Effector memory CD8-positive, alpha-beta T cell (primary cell): ENCODE results near the gene KCNMA1.
A peak's percentile ranks its signal among the peaks of the same experiment; 100 is the strongest.

ENCODE experiments used
- ATAC-seq: fragments of 150-1000 bp; cut with Tn5 transposase; replicated peaks from 2 replicates; pipeline ENCODE4 v1.10.0; 2021; ENCODE audit warnings: mild to moderate bottlenecking, moderate library complexity
- DNase-seq, 3 experiments: peaks; one replicate each; pipeline ENCODE4 v3.0.0; 2021
- H3K27ac Mint-ChIP-seq, 2 donors: one replicate each; pipeline ENCODE4 v1.8.0; 2022; ENCODE audit warnings: mild to moderate bottlenecking in 2 of 2, mixed read lengths in 2 of 2, moderate library complexity in 2 of 2
- H3K27me3 Mint-ChIP-seq, 2 donors: one replicate each; pipeline ENCODE4 v1.8.0; 2022; ENCODE audit warnings: mixed read lengths in 2 of 2
- H3K36me3 Mint-ChIP-seq: one replicate; pipeline ENCODE4 v1.8.0; 2022; ENCODE audit warnings: mild to moderate bottlenecking, moderate library complexity, mixed read lengths; ENCODE audit not compliant: insufficient read depth
- H3K4me1 Mint-ChIP-seq, 2 donors: one replicate each; pipeline ENCODE4 v1.8.0; 2022; ENCODE audit warnings: low read depth in 2 of 2, mixed read lengths in 2 of 2
- H3K4me3 Mint-ChIP-seq, 2 donors: one replicate each; pipeline ENCODE4 v1.8.0; 2022; ENCODE audit warnings: mild to moderate bottlenecking in 2 of 2, mixed read lengths in 2 of 2, moderate library complexity in 2 of 2
- H3K9me3 Mint-ChIP-seq, 2 donors: one replicate each; pipeline ENCODE4 v1.8.0; 2022; ENCODE audit warnings: mixed read lengths in 2 of 2

Gene KCNMA1

GRCh38 chr10:77116904-77117303 is 520.7 kb downstream of the KCNMA1 start:
- no peak for ATAC-seq
- Mint-ChIP-seq H3K9me3 (no peaks in the 10 kb centered on the region), H3K27ac (no peak overlapping the region), H3K27me3 (peaks cover 40 to 44% of the 10 kb centered on the region in 2 donors), H3K4me3 (no peak overlapping the region), H3K36me3 (peaks cover 3% of the 10 kb centered on the region), H3K4me1 (no peaks in the 10 kb centered on the region)
- no peak for DNase-seq

- Mint-ChIP-seq H3K9me3 (no peaks in the 10 kb centered on the region), H3K4me1 (no peaks in the 10 kb centered on the region), H3K27me3 (peaks cover 22 to 30% of the 10 kb centered on the region in 2 donors), H3K36me3 (peaks cover 3% of the 10 kb centered on the region), H3K27ac (no peak overlapping the region), H3K4me3 (no peak overlapping the region)
- no peak for ATAC-seq
- DNase-seq = no peak
These were observed 523.3 kb downstream of the KCNMA1 start for GRCh38 chr10:77114181-77114821.

- no peaks in the 10 kb centered on the region for H3K4me1 Mint-ChIP-seq
- no peaks in the 10 kb centered on the region for H3K36me3 Mint-ChIP-seq
- H3K27ac Mint-ChIP-seq = no peak overlapping the region
- peaks cover 7 to 21% of the 10 kb centered on the region in 2 donors for H3K27me3 Mint-ChIP-seq
- H3K9me3 Mint-ChIP-seq = no peaks in the 10 kb centered on the region
- no peak for ATAC-seq
- DNase-seq = peak in 1 of 3 experiments; percentile 4
- no peak overlapping the region for H3K4me3 Mint-ChIP-seq
These were observed 525.7 kb downstream of the KCNMA1 start for GRCh38 chr10:77111611-77112550.

DNA sequence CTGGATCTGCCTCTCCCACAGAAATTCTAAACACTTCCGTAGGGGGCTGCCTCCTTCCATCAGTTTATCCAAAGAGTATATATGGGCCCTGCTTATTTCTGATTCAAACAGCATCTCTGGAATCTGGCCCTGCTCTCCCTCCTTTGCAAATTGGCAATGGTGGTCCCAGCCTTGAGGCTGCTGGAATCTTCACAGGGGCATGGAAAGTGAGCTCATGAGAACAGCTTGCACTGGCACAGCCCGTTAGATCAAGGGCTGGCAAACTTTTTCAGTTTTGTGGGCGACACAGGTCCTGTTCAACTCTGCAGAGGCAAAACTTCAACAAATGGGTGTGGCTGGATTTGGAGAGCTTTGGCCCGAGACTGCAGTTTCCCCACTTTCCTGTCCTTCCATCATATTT is 526.9 kb downstream of the KCNMA1 start:
- Mint-ChIP-seq H3K9me3 (no peaks in the 10 kb centered on the region), H3K4me3 (no peak overlapping the region), H3K27ac (no peak overlapping the region), H3K27me3 (peaks cover 7 to 26% of the 10 kb centered on the region in 2 donors), H3K36me3 (no peaks in the 10 kb centered on the region), H3K4me1 (no peaks in the 10 kb centered on the region)
- no peak for ATAC-seq
- no peak for DNase-seq

GRCh38 chr10:77109351-77109994 is 528.1 kb downstream of the KCNMA1 start:
- Mint-ChIP-seq H3K4me3 (no peak overlapping the region), H3K9me3 (no peaks in the 10 kb centered on the region), H3K36me3 (no peaks in the 10 kb centered on the region), H3K27ac (no peak overlapping the region), H3K4me1 (no peaks in the 10 kb centered on the region), H3K27me3 (peaks cover 0 to 17% of the 10 kb centered on the region in 2 donors)
- ATAC-seq (no peak), DNase-seq (no peak)

- H3K27me3 Mint-ChIP-seq = peaks cover 9 to 13% of the 10 kb centered on the region in 2 donors
- no peak overlapping the region for H3K27ac Mint-ChIP-seq
- H3K4me1 Mint-ChIP-seq = no peaks in the 10 kb centered on the region
- no peak for ATAC-seq
- no peak for DNase-seq
- H3K4me3 Mint-ChIP-seq = no peak overlapping the region
- no peaks in the 10 kb centered on the region for H3K9me3 Mint-ChIP-seq
- H3K36me3 Mint-ChIP-seq = no peaks in the 10 kb centered on the region
These were observed 530.9 kb downstream of the KCNMA1 start for GRCh38 chr10:77106676-77107075.

DNA sequence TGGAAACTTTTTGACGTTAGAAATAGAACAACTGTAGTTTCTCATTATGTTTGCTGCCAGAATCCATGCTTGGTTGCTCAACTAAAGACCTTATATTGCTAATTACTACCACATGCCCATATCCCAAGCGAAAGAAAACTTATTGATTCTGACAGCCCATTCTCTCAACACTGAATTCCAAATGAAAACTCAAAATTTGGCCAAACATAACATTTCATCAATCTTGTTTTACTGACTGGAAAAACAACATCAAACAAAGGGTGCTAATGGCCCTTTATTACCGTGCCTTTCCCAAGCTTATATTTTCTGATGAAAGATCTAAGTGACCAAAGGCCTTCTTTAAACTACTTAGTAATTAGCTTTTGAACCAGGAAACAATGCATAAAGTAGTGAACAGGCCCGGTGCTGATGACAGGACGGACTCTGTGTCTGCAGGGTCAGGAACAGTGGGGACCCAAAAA is 531.8 kb downstream of the KCNMA1 start:
- DNase-seq = no peak
- Mint-ChIP-seq H3K4me3 (no peak overlapping the region), H3K27me3 (peaks cover 13 to 17% of the 10 kb centered on the region in 2 donors), H3K27ac (no peak overlapping the region), H3K9me3 (no peaks in the 10 kb centered on the region), H3K36me3 (no peaks in the 10 kb centered on the region), H3K4me1 (no peaks in the 10 kb centered on the region)
- no peak for ATAC-seq

GRCh38 chr10:77104459-77104980 is 533.1 kb downstream of the KCNMA1 start:
- Mint-ChIP-seq H3K27ac (no peak overlapping the region), H3K9me3 (no peaks in the 10 kb centered on the region), H3K36me3 (no peaks in the 10 kb centered on the region), H3K4me1 (no peaks in the 10 kb centered on the region), H3K27me3 (peaks cover 13 to 24% of the 10 kb centered on the region in 2 donors), H3K4me3 (no peak overlapping the region)
- ATAC-seq = no peak
- DNase-seq = no peak

GRCh38 chr10:77103213-77103612 is 534.4 kb downstream of the KCNMA1 start:
- no peak overlapping the region for H3K27ac Mint-ChIP-seq
- H3K36me3 Mint-ChIP-seq = no peaks in the 10 kb centered on the region
- peaks cover 13 to 34% of the 10 kb centered on the region in 2 donors for H3K27me3 Mint-ChIP-seq
- no peak for ATAC-seq
- no peak for DNase-seq
- no peaks in the 10 kb centered on the region for H3K9me3 Mint-ChIP-seq
- H3K4me3 Mint-ChIP-seq = no peak overlapping the region
- no peaks in the 10 kb centered on the region for H3K4me1 Mint-ChIP-seq

GRCh38 chr10:77101341-77101740 is 536.3 kb downstream of the KCNMA1 start:
- Mint-ChIP-seq H3K27me3 (peaks cover 6 to 46% of the 10 kb centered on the region in 2 donors), H3K4me1 (no peaks in the 10 kb centered on the region), H3K9me3 (no peaks in the 10 kb centered on the region), H3K36me3 (no peaks in the 10 kb centered on the region), H3K4me3 (no peak overlapping the region), H3K27ac (no peak overlapping the region)
- ATAC-seq = no peak
- DNase-seq = no peak

DNA sequence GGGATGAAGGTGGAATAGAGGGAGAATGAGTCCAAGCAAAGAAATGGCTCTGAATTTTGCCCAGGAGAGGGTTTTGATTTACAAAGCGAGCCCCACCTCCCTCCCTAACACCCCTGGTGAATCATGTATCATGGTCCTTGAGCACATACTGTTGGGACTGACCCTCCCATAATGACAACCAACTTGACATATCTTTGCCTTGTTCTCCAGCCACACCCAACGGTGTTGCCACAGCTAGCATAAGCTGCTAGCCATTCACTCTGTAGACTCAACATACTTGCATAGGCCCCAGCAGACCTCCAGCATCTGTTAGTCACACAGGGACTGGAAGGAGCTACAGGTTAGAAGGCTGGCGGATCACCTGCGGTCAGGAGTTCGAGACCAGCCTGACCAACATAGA is 538.5 kb downstream of the KCNMA1 start:
- Mint-ChIP-seq H3K9me3 (no peaks in the 10 kb centered on the region), H3K4me1 (no peaks in the 10 kb centered on the region), H3K27me3 (peaks cover 0 to 68% of the 10 kb centered on the region in 2 donors), H3K27ac (no peak overlapping the region), H3K36me3 (no peaks in the 10 kb centered on the region), H3K4me3 (no peak overlapping the region)
- DNase-seq = no peak
- no peak for ATAC-seq

DNA sequence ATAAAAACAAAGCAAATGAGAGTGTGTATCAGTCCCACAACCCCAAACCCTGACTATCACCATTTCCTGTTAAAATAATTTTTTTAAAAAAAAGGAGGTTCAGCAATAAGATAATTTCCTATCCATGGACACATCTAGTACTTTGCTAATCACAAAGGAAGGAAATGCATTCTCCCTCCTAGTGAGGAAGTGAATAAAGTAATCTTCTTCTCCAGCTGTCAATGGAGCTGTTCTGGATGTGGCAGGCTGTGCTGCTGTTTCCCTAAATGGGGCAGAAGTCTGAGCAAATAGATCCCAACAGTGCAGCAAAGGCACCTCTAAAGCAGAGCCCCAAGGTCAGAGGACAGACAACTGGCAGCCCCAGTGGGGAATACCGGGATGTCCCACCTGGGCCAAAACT is 540.0 kb downstream of the KCNMA1 start:
- Mint-ChIP-seq H3K4me3 (no peak overlapping the region), H3K36me3 (no peaks in the 10 kb centered on the region), H3K9me3 (no peaks in the 10 kb centered on the region), H3K27me3 (peaks cover 0 to 70% of the 10 kb centered on the region in 2 donors), H3K4me1 (no peaks in the 10 kb centered on the region), H3K27ac (no peak overlapping the region)
- DNase-seq (no peak), ATAC-seq (no peak)

- H3K27me3 Mint-ChIP-seq = peaks cover 0 to 54% of the 10 kb centered on the region in 2 donors
- no peak overlapping the region for H3K27ac Mint-ChIP-seq
- H3K9me3 Mint-ChIP-seq = no peaks in the 10 kb centered on the region
- no peak for ATAC-seq
- no peaks in the 10 kb centered on the region for H3K36me3 Mint-ChIP-seq
- no peaks in the 10 kb centered on the region for H3K4me1 Mint-ChIP-seq
- DNase-seq = no peak
- no peak overlapping the region for H3K4me3 Mint-ChIP-seq
These were observed 544.5 kb downstream of the KCNMA1 start for GRCh38 chr10:77093126-77093525.
